ENCODE measurements around the gene PLA1A.

PLA1A gene

DNA sequence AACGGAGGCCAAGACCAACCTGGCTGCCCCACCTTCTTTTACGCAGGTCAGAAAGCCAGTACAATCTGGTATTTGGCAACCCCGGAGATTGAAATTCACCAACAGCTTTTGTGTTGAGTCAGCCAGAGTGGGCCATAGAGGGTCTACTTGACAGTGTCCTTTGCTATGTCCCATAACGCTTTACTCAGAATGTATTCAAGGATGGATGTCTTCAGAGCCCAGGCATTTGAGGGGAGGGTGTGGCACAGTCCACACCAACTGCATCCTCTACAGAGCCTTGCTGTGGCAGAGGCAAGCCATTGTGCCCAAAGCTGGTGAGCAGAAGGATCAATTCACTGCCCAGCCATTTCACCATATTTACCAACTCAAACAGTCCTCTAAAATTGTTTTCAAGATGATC is 18.4 kb downstream of the PLA1A start:
- Histone ChIP-seq H3K27me3 (ENCODE audit: insufficient read depth, low read length) (no peaks in the 10 kb centered on the region), H3K9ac (ENCODE audit: low read depth, low read length) (no peak overlapping the region), H3K9me3 (ENCODE audit: insufficient read depth, low read depth, low read length) (no peaks in the 10 kb centered on the region), H3K27ac (ENCODE audit: low read length) (no peak overlapping the region), H3K4me3 (ENCODE audit: low read length) (no peak overlapping the region), H3K36me3 (ENCODE audit: insufficient read depth, low read depth, low read length) (no peaks in the 10 kb centered on the region), H3K4me1 (ENCODE audit: insufficient read depth, low read length) (no peaks in the 10 kb centered on the region)

DNA sequence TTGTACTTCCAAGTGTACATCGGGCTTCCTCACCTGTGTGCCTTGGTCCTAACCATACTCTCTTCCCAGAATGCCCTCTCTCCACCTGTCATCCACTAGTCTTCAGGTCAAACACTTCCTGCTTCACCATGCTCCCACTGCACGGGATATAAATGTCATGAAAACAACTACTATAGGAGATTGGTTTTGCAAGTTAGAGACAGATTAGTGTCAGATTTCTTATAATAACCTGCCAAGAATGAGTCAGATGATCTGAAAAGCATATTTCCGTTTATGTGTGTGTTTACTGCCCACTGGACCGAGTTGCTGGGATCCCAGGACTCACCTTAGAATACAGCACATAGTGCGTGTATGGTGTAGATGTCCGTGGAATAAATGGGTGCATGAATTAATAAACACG is 21.4 kb downstream of the PLA1A start:
- no peaks in the 10 kb centered on the region for H3K27me3 ChIP-seq (ENCODE audit: insufficient read depth, low read length)
- no peak overlapping the region for H3K4me3 ChIP-seq (ENCODE audit: low read length)
- no peak overlapping the region for H3K9ac ChIP-seq (ENCODE audit: low read depth, low read length)
- H3K36me3 ChIP-seq (ENCODE audit: insufficient read depth, low read depth, low read length) = no peaks in the 10 kb centered on the region
- H3K4me1 ChIP-seq (ENCODE audit: insufficient read depth, low read length) = no peaks in the 10 kb centered on the region
- no peaks in the 10 kb centered on the region for H3K9me3 ChIP-seq (ENCODE audit: insufficient read depth, low read depth, low read length)
- no peak overlapping the region for H3K27ac ChIP-seq (ENCODE audit: low read length)

DNA sequence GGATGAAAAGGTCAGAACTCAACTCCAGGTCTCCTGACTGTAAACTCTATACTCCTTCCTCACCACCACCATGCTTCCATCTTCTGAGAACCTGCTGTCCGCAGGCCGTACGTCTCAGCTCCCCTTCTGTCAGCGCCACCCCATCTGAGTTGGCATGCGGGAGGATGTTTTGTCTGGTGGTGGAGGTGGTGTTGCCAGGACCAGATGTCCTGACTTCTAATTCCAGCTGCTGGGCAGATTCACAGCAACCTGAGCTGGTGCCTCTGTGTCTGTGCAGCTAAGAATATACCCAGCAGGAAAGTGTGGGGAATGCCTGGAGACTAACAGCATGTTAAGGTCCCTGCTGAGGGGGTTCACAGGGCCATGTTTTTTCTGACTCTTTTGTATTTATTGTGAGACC is 23.2 kb downstream of the PLA1A start:
- Histone ChIP-seq H3K9me3 (ENCODE audit: insufficient read depth, low read depth, low read length) (no peaks in the 10 kb centered on the region), H3K27me3 (ENCODE audit: insufficient read depth, low read length) (no peaks in the 10 kb centered on the region), H3K36me3 (ENCODE audit: insufficient read depth, low read depth, low read length) (no peaks in the 10 kb centered on the region), H3K4me1 (ENCODE audit: insufficient read depth, low read length) (no peaks in the 10 kb centered on the region), H3K9ac (ENCODE audit: low read depth, low read length) (no peak overlapping the region), H3K27ac (ENCODE audit: low read length) (no peak overlapping the region), H3K4me3 (ENCODE audit: low read length) (no peak overlapping the region)

DNA sequence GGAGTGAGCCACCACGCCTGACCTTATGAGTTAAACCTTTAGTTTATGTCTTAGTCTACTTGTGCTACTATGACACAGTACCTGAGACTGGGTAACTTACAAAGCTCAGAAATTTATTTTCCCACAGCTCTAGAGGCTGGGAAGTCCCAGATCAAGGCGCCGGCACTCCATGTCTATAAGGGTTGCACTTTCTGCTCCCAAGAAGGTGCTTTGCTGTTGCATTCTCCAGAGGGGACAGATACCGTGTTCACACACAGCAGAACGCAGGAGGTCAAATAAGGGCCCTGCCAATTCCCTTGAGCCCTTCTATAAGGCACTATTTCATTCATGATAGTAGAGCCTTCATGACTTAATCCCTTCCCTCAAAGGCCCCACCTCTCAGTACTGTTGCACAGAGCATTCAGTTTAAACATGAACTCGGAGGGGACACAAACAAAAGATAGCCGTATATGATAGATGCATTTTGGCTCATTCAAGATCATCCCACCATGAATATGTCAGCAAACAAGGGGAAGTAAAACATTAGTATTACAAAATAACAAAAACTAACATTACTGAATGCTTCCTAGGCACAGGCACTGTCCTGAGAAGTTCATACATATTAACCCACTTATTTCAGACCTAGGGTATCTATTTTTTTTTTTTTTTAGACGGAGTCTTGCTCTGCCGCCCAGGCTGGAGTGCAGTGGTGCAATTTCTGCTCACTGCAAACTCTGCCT is 26.5 kb downstream of the PLA1A start:
- Histone ChIP-seq H3K9me3 (ENCODE audit: insufficient read depth, low read depth, low read length) (no peaks in the 10 kb centered on the region), H3K4me1 (ENCODE audit: insufficient read depth, low read length) (no peaks in the 10 kb centered on the region), H3K27me3 (ENCODE audit: insufficient read depth, low read length) (no peaks in the 10 kb centered on the region), H3K4me3 (ENCODE audit: low read length) (no peak overlapping the region), H3K27ac (ENCODE audit: low read length) (no peak overlapping the region), H3K9ac (ENCODE audit: low read depth, low read length) (no peak overlapping the region), H3K36me3 (ENCODE audit: insufficient read depth, low read depth, low read length) (no peaks in the 10 kb centered on the region)

DNA sequence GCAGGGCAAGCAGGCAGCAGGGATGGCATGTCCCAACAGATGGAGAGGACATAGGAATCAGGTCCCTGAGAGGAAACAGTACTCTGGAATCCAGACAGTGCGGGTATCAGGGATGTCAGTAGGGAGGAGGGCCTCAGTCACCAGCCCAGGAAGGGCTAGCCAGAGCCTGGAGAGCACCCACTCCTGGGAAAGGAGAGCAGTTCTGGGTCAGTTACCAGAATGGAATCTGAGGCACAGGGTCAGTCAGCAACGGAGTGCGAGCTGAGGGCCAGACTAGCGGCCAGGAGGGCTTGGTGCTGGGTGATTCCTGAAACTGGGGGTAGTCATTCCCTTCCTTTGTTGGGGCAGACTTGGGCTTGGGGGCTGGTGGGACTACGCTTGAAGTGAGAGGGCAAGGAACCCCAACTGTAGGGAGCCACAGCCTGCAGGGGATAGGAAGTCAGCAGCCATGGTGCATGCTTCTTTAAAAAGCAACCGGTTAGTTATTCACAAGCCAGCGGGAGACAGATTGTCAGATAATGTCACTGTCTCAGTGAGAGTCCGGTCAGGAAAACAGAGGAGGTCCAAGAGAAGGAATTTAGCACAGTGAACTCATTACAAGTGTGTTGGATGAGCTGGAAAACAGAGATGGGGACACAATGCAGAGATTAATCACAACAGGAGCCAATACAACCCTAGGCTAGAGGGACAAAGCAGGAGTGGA is 27.9 kb downstream of the PLA1A start:
- H3K9ac ChIP-seq (ENCODE audit: low read depth, low read length) = no peak overlapping the region
- no peaks in the 10 kb centered on the region for H3K9me3 ChIP-seq (ENCODE audit: insufficient read depth, low read depth, low read length)
- no peaks in the 10 kb centered on the region for H3K4me1 ChIP-seq (ENCODE audit: insufficient read depth, low read length)
- no peaks in the 10 kb centered on the region for H3K36me3 ChIP-seq (ENCODE audit: insufficient read depth, low read depth, low read length)
- no peak overlapping the region for H3K4me3 ChIP-seq (ENCODE audit: low read length)
- no peak overlapping the region for H3K27ac ChIP-seq (ENCODE audit: low read length)
- no peaks in the 10 kb centered on the region for H3K27me3 ChIP-seq (ENCODE audit: insufficient read depth, low read length)

DNA sequence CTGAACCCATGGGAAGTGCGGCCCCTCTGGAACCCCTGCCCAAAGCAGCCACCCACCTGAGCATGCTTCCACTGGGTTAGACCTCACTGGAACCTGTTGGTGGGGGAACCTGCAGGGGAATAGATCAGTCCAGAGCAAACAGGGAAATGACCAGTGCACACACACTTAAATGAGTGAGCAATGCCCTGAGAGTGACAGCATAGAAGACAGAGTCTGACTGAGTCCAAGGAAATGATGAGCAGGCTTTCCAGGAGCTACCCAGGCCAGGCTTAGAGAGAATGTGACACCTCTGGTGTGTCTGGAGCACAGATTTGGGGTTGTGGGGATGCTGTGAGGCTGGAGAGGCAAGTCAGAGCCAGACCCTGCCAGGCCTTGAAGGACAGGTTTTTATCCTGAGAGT is 28.5 kb downstream of the PLA1A start:
- no peaks in the 10 kb centered on the region for H3K27me3 ChIP-seq (ENCODE audit: insufficient read depth, low read length)

DNA sequence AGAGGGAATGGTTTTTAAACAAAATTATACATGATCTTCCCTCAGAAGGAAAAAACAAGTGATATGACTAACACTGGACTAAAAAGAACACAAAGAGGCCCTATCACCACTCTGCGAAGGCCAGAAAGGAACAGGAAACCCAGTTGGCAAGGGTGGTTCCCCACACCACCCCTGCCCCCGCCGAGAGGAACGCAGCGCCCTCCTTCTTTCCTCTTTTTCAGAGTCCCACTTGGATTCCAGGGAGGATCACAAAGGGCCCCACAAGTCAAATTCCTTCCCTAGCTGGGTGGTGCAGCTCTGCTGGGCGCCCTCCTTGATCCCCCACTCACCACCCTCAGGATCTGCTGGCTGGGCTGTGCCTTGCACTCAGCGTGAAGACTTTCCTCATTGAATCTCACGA is 29.8 kb downstream of the PLA1A start:
- no peak overlapping the region for H3K4me3 ChIP-seq (ENCODE audit: low read length)
- no peaks in the 10 kb centered on the region for H3K27me3 ChIP-seq (ENCODE audit: insufficient read depth, low read length)
- H3K4me1 ChIP-seq (ENCODE audit: insufficient read depth, low read length) = no peaks in the 10 kb centered on the region
- no peaks in the 10 kb centered on the region for H3K9me3 ChIP-seq (ENCODE audit: insufficient read depth, low read depth, low read length)
- H3K27ac ChIP-seq (ENCODE audit: low read length) = no peak overlapping the region
- no peak overlapping the region for H3K9ac ChIP-seq (ENCODE audit: low read depth, low read length)
- no peaks in the 10 kb centered on the region for H3K36me3 ChIP-seq (ENCODE audit: insufficient read depth, low read depth, low read length)

More for the DNA sequence above, 28.5 kb downstream of the PLA1A start:
- no peak overlapping the region for H3K27ac ChIP-seq (ENCODE audit: low read length)
- no peak overlapping the region for H3K4me3 ChIP-seq (ENCODE audit: low read length)
- H3K36me3 ChIP-seq (ENCODE audit: insufficient read depth, low read depth, low read length) = no peaks in the 10 kb centered on the region
- H3K4me1 ChIP-seq (ENCODE audit: insufficient read depth, low read length) = no peaks in the 10 kb centered on the region
- no peak overlapping the region for H3K9ac ChIP-seq (ENCODE audit: low read depth, low read length)
- no peaks in the 10 kb centered on the region for H3K9me3 ChIP-seq (ENCODE audit: insufficient read depth, low read depth, low read length)

DNA sequence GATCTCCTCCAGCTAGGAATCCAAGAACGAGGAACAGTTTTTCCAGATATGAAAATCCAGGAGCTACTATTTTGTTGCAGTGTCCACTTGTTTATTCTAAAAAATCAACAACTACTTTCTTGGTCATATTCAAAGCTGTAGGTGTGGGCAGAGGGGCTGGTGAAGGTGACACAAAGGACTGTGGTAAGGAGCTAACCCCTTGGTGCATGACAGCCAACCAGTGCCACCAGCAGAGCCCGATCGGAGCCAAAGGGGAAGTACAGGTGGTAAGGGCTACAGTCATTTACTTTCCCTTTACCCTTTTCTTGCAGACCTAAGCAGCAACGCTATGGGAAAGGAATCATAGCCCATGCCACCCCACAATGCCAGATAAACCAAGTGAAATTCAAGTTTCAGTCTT is 30.7 kb downstream of the PLA1A start:
- Histone ChIP-seq H3K36me3 (ENCODE audit: insufficient read depth, low read depth, low read length) (no peaks in the 10 kb centered on the region), H3K27me3 (ENCODE audit: insufficient read depth, low read length) (no peaks in the 10 kb centered on the region), H3K27ac (ENCODE audit: low read length) (no peak overlapping the region), H3K4me3 (ENCODE audit: low read length) (no peak overlapping the region), H3K4me1 (ENCODE audit: insufficient read depth, low read length) (no peaks in the 10 kb centered on the region), H3K9ac (ENCODE audit: low read depth, low read length) (no peak overlapping the region), H3K9me3 (ENCODE audit: insufficient read depth, low read depth, low read length) (no peaks in the 10 kb centered on the region)

DNA sequence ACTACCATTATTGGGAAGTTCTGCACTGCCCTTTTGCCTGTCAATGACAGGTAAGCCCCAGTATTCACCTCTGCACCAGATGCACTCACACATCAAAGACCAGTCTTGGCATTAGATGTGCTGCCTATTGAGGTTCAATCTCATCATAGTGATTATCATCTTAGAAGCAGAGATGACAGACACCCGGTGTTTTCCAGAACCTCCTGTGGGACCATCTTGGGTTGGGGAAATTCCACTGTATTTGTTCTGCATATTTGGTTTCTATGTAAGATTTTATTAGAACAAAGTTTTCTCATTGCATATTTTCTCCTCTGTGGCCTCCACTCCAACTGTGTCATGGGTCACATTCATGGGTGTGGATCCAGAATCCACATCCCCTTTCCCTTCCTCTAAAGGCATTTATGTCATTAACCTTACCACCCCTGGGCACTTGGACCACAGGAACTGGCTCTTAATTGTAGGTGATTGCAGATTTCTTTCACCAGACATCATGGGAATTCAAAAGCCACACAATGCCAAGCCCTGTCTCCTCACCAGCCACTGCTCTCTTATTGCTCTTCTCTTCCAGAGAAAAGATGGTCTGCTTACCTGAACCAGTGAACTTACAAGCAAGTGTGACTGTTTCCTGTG is 31.2 kb downstream of the PLA1A start:
- H3K4me1 ChIP-seq (ENCODE audit: insufficient read depth, low read length) = no peaks in the 10 kb centered on the region
- H3K36me3 ChIP-seq (ENCODE audit: insufficient read depth, low read depth, low read length) = no peaks in the 10 kb centered on the region
- no peak overlapping the region for H3K4me3 ChIP-seq (ENCODE audit: low read length)
- no peak overlapping the region for H3K9ac ChIP-seq (ENCODE audit: low read depth, low read length)
- no peaks in the 10 kb centered on the region for H3K27me3 ChIP-seq (ENCODE audit: insufficient read depth, low read length)
- H3K27ac ChIP-seq (ENCODE audit: low read length) = no peak overlapping the region
- no peaks in the 10 kb centered on the region for H3K9me3 ChIP-seq (ENCODE audit: insufficient read depth, low read depth, low read length)

DNA sequence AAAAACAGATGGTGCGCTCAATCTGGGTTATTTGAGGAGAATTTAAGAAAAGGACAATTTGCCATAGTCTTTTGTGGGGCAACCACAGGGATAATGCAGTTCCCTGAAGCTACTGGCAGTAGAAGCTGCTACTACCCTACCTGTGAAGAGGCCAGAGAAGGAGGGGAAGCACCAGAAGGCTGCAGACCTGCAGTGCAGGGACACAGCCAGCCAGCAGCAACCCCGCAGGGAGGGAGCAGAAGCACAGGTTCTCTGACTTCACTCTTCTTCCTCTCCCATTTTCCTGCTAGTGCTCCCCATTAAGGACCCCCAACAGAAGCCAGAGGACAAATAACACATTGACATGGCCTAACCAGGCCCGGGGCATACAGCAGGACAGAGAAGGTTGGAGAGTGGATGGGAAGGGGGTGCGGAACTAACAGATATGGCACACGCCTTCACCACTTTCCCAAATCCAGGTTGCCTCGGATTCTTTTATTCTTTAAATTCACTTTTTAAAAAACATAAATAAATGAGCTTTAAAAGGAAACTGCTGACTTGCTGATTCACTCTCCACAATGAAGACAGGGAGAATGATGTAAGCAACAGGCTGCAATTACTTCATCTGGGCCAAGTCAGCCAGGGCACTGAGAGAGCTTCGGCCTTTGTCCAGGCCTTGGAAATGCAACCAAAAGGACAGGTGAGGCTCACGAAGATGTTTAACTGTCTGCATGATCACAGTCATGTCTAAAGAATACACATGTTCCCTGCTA is 32.6 kb downstream of the PLA1A start:
- Histone ChIP-seq H3K9me3 (ENCODE audit: insufficient read depth, low read depth, low read length) (no peaks in the 10 kb centered on the region), H3K36me3 (ENCODE audit: insufficient read depth, low read depth, low read length) (no peaks in the 10 kb centered on the region), H3K4me3 (ENCODE audit: low read length) (no peak overlapping the region), H3K4me1 (ENCODE audit: insufficient read depth, low read length) (no peaks in the 10 kb centered on the region), H3K27ac (ENCODE audit: low read length) (no peak overlapping the region), H3K9ac (ENCODE audit: low read depth, low read length) (no peak overlapping the region), H3K27me3 (ENCODE audit: insufficient read depth, low read length) (no peaks in the 10 kb centered on the region)

DNA sequence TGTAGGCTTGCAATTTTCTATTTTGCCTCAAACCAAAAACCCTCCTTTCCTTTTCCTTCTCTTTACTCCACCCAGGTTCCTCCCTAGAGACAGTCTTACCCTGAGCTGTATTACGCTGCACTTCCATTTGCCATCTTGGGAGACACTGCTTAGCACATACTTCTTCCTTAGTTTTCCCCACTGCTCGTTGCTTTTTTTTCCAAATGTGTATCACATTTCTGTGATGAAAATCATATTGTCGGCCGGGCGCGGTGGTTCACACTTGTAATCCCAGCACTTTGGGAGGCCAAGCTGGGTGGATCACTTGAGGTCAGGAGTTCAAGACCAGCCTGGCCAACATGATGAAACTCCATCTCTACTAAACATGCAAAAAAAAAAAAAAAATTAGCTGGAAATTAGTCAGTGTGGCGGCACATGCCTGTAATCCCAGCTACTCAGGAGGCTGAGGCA is 33.2 kb downstream of the PLA1A start:
- Histone ChIP-seq H3K27me3 (ENCODE audit: insufficient read depth, low read length) (no peaks in the 10 kb centered on the region), H3K36me3 (ENCODE audit: insufficient read depth, low read depth, low read length) (no peaks in the 10 kb centered on the region), H3K9me3 (ENCODE audit: insufficient read depth, low read depth, low read length) (no peaks in the 10 kb centered on the region), H3K27ac (ENCODE audit: low read length) (no peak overlapping the region), H3K9ac (ENCODE audit: low read depth, low read length) (no peak overlapping the region), H3K4me3 (ENCODE audit: low read length) (no peak overlapping the region), H3K4me1 (ENCODE audit: insufficient read depth, low read length) (no peaks in the 10 kb centered on the region)

All from iPS-20b (cell line).